LHCN-M2 (cell line): ENCODE data around the gene RBMS2. TPM values are rescaled to one million over a fixed set of nuclear protein-coding genes. Genes with fewer than 3 reads are reported as not detected.

Experiments used
- total RNA-seq: library from RNA; depleted of rRNA; stranded (reverse); fragments of >200 nt; gene quantifications from 2 replicates; pipeline ENCODE4 v1.2.3, GENCODE V29; 2014; rRNA removed

Gene RBMS2
- total RNA-seq, 1 experiment from 2014 or later = 13.0 TPM

Other genes starting within 250 kb of the RBMS2 start
- 156 and 159 TPM in 2 replicates for gene CS, start 221.5 kb upstream of the RBMS2 start, total RNA-seq
- 96.3 and 118 TPM in 2 replicates for gene CNPY2, start 205.8 kb upstream of the RBMS2 start, total RNA-seq
- 17.3 and 29.0 TPM in 2 replicates for gene PAN2, start 187.8 kb upstream of the RBMS2 start, total RNA-seq
- gene IL23A, start 182.9 kb upstream of the RBMS2 start, total RNA-seq = 0.29 TPM in 1 of 2 replicates, not detected in the other
- gene STAT2, start 161.7 kb upstream of the RBMS2 start, total RNA-seq = 111 and 187 TPM in 2 replicates
- not detected in 2 replicates for gene APOF, start 159.0 kb upstream of the RBMS2 start, total RNA-seq
- 25.3 and 25.9 TPM in 2 replicates for gene TIMELESS, start 72.4 kb upstream of the RBMS2 start, total RNA-seq
- not detected in 2 replicates for gene MIP, start 67.2 kb upstream of the RBMS2 start, total RNA-seq
- gene SPRYD4, start 53.2 kb upstream of the RBMS2 start, total RNA-seq = 2.1 and 2.6 TPM in 2 replicates
- gene GLS2, start 33.7 kb upstream of the RBMS2 start, total RNA-seq = not detected in 2 replicates
- 18.6 and 20.5 TPM in 2 replicates for gene BAZ2A, start 108.5 kb downstream of the RBMS2 start, total RNA-seq
- gene ATP5F1B, start 124.2 kb downstream of the RBMS2 start, total RNA-seq = 644 and 670 TPM in 2 replicates
- 108 and 130 TPM in 2 replicates for gene PTGES3, start 166.5 kb downstream of the RBMS2 start, total RNA-seq
- 960 and 1,297 TPM in 2 replicates for gene NACA, start 203.5 kb downstream of the RBMS2 start, total RNA-seq
- 29.0 and 37.2 TPM in 2 replicates for gene PRIM1, start 230.5 kb downstream of the RBMS2 start, total RNA-seq
- gene HSD17B6, start 241.5 kb downstream of the RBMS2 start, total RNA-seq = 3.2 and 3.8 TPM in 2 replicates